IPS-NIHi7 (cell line): ENCODE data around the gene SERPINA9.
A peak's percentile ranks its signal among the peaks of the same experiment; 100 is the strongest.
"Not testable (repeated sequence)": the region's sequence is repeated elsewhere in the genome, so short reads cannot be mapped to it uniquely, and the experiment has no call there.

Experiments used
- DNase-seq: peaks from one replicate; pipeline ENCODE4 v3.0.0; 2012; ENCODE audit warnings: mixed read lengths; ENCODE audit errors: extremely low spot score

SERPINA9 gene

DNA sequence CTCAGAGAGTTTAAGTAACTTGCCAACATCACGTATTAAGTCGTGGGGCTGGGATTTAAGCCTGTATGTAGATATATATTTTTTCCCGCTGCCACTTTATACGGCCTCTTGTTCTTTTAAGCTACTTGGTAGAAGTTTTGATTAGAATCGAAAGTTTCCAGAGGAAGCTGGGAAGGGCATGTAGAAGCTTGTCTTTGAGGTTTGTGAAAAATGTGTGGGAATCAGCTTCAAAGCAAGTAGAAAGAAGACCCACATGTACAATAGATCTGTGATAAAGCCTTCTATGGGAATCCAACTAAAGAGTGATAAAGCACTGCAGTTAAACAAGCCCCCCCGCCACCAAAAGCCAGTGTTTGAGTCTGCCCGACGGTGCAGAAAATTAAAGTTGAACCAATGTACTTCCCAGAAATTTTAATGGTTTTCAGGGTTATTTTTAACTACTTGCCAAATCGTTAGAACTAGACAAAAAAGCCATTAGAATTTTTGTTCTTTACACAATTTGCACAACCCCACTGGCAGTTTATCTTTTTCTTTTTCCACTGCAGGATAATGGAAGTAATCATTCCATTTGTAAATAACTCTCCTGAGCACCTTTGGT, 48.9 kb downstream of the SERPINA9 start:
- no peak for DNase-seq

DNA sequence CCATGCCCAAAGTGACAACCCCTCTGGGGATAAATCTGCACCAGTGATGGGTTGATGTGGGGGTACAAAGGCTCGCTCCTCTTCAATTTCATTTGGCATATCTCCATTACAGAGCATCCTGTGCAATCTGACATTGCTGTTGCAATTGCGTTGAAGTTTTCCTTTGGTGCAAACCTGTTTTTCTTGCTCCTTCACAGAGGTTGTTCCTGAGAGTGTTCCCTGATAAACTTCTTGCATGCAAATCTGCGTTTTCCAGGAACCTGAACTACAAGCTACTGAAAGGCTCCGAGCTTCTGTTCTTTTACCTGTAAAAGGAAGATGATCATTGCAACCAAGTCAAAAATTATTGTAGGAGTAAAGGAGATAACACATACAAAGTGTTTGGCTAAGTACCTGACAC, 49.5 kb downstream of the SERPINA9 start:
- DNase-seq, result no peak

DNA sequence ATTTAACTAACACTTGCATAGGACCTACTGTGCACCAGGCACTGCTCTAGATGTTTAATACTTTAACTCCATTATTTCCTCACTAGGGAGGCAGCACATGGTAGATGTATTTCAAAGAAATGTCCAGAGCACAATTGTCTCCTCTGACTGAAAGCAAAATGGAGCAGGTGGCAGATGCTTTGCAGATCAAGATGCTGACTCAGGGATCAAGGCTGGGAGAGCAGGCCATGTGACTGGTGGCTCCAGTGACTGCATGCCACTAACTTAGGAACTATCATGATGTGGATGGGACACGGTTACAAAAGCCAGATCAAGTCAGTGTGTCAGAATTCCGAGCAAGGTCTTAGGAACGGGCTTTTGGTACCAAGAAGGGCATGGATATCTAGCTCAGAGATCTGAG, 51.6 kb downstream of the SERPINA9 start:
- no peak for DNase-seq

DNA sequence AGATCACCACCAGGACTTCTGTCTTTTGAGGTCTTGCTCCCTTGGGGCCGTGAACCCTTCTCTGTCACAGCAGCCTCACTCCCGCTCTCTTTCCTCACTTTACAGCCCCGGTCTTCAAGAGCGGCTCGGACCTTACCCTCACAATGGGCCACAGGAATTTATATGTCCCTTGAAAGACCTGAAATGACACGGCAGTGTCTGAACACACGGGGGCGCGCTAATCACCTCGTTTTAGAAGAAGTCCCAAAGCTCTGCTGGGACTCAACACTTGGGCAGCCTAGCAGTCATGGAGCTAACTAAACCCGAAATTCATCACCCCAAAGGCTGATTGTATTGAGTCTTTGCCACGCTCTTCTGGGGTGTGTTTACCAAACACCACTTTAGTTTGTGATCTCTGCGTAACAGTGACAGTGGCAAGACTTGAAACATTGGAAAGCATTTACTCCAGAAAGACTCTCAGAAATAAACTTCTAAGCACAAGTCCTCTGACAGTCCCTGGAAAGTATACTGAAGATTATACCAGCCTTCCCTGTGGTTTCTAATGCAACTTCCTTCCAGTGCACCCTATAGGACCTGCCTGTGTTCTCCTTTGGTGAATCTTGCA, 52.4 kb downstream of the SERPINA9 start:
- DNase-seq, result peak; percentile 87

DNA sequence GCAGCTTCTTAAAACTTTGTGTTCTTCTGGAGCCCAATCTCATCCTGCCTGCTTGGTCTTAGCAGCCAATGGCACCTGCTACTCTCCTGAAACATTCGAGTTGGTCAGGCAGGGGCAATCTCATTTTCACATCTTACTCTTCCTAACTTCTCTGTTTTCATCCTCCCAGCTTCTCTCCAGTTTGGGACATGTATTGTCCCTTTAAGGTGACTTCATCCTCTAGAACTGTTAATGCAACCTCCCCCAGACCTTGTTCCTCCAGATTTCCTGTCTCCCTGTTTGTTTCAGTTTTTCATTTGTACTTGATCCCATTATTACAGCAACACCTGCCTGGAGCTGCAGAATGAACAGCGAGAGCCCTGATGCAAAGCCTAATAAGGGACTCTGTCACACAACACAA, 54.7 kb downstream of the SERPINA9 start:
- no peak for DNase-seq

DNA sequence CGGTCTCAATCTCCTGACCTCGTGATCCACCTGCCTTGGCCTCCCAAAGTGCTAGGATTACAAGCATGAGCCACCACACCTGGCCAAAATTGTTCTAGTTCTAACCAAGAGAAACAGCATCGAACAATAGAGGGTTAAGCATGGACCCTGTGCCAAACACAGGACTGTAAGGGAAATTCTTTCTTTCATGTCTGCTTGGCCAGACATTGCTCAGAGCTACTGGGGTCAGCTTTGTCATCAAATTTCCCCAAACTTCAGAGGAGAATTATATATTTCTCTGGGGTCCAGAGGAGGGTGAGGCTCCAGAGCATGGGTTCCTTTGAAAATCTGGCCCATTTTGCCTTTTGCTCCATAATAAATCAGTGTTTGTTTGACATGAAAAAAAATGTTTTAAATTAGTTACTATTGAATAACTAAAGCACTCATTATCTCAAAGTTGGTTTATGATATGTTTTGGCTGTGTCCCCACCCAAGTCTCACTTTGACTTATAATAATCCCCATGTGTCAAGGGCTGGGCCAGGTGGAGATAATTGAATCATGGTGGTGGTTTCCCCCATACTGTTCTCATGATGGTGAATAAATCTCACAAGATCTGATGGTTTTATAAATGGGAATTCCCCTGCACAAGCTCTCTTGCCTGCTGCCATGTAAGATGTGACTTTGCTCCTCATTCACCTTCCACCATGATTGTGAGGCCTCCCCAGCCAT, 58.3 kb downstream of the SERPINA9 start:
- not testable (repeated sequence) for DNase-seq
